ENCODE data around the gene FOXC1. TPM values are rescaled to one million over a fixed set of nuclear protein-coding genes. Genes with fewer than 3 reads are reported as not detected.
A peak's percentile ranks its signal among the peaks of the same experiment; 100 is the strongest.

FOXC1 gene
- total RNA-seq, 1 donor from 2014 or later: 5.8 TPM

DNA sequence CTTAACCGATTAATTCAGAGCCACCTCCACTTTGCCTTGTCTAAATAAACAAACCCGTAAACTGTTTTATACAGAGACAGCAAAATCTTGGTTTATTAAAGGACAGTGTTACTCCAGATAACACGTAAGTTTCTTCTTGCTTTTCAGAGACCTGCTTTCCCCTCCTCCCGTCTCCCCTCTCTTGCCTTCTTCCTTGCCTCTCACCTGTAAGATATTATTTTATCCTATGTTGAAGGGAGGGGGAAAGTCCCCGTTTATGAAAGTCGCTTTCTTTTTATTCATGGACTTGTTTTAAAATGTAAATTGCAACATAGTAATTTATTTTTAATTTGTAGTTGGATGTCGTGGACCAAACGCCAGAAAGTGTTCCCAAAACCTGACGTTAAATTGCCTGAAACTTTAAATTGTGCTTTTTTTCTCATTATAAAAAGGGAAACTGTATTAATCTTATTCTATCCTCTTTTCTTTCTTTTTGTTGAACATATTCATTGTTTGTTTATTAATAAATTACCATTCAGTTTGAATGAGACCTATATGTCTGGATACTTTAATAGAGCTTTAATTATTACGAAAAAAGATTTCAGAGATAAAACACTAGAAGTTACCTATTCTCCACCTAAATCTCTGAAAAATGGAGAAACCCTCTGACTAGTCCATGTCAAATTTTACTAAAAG, 2.7 kb downstream of the FOXC1 start:
- DNase-seq (ENCODE audit: low read depth in 2 of 2): no peak

- peak; percentile 66 to 72 for DNase-seq (ENCODE audit: low read depth in 2 of 2)
Observed at GRCh38 chr6:1612974-1613306, 3.2 kb downstream of the FOXC1 start.

DNA sequence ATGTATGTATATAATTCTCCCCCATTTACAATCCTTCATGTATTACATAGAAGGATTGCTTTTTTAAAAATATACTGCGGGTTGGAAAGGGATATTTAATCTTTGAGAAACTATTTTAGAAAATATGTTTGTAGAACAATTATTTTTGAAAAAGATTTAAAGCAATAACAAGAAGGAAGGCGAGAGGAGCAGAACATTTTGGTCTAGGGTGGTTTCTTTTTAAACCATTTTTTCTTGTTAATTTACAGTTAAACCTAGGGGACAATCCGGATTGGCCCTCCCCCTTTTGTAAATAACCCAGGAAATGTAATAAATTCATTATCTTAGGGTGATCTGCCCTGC, 3.6 kb downstream of the FOXC1 start:
- DNase-seq (ENCODE audit: low read depth in 2 of 2): no peak

DNA sequence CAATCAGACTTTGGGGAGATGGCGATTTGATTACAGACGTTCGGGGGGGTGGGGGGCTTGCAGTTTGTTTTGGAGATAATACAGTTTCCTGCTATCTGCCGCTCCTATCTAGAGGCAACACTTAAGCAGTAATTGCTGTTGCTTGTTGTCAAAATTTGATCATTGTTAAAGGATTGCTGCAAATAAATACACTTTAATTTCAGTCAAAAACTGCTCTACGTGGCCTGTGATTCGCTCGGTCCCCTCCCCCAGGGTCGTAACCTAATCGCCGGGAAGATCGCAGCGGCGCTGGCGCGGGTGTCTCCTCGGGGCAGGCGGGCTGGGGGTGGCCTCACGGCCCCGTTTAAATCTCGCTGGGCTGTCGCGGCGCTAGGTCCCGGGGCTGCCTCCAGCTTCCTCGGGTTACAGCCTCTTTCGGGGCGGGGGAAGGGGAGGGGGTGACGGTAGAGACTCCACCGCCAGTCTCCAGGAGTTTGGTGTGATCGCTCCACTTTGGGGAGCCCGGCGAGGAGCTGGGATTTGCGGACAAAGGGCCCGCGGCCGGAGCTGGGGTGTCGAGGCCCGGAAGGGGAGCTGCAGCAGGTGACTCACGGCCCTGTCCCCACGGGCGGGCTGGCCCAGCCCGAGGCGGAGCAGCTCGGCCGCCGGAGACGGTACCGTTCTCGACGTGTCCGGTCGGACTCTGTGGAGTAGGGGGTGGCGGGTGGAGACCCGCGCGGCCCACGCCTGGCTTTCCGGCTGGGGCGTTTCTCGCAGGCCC, 4.2 kb downstream of the FOXC1 start:
- DNase-seq (ENCODE audit: low read depth in 2 of 2): peak; percentile 61 to 67

- peak; percentile 58 to 67 for DNase-seq (ENCODE audit: low read depth in 2 of 2)
Observed at GRCh38 chr6:1614448-1615150, 4.9 kb downstream of the FOXC1 start.

DNA sequence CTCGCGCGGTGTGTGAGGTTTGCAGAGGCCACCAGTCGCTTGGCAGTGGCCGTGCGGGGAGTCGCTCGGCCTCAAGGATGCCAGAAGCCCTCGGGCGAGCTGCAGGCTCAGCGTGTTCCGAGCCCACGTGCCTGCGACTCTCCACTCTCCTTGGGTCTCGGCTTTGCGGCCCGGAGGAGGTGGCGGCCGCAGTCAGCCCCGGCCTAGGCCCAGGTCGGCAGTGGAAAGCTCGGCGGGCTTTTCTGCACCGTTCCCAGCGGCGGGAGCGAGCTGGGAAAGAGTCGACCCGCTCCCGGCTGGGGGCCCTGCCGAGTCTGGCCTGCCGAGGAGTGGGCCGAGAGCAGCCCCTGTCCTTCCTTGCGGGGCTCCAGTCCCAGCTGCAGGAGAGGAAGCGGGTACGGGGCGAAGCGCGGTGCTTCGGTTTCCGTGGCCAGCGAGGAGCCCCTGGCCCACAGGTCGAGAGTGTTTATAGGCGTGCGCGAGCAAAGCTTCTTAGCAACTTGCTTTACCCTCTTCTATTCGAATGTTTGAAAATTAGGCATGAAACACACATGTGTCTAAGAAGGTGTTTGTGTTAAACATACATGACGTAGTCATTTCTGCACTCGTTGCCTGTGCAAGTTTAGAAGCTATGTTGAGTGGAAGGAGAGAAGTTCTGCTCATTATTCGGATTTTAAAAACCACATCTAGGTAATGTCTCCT, 5.6 kb downstream of the FOXC1 start:
- DNase-seq (ENCODE audit: low read depth in 2 of 2): peak in 1 of 2 donors; percentile 46

GRCh38 chr6:1615853-1616420, 6.2 kb downstream of the FOXC1 start:
- no peak for DNase-seq (ENCODE audit: low read depth in 2 of 2)

- peak in 1 of 2 donors; percentile 53 for DNase-seq (ENCODE audit: low read depth in 2 of 2)
Observed at GRCh38 chr6:1616701-1617463, 7.2 kb downstream of the FOXC1 start.

DNA sequence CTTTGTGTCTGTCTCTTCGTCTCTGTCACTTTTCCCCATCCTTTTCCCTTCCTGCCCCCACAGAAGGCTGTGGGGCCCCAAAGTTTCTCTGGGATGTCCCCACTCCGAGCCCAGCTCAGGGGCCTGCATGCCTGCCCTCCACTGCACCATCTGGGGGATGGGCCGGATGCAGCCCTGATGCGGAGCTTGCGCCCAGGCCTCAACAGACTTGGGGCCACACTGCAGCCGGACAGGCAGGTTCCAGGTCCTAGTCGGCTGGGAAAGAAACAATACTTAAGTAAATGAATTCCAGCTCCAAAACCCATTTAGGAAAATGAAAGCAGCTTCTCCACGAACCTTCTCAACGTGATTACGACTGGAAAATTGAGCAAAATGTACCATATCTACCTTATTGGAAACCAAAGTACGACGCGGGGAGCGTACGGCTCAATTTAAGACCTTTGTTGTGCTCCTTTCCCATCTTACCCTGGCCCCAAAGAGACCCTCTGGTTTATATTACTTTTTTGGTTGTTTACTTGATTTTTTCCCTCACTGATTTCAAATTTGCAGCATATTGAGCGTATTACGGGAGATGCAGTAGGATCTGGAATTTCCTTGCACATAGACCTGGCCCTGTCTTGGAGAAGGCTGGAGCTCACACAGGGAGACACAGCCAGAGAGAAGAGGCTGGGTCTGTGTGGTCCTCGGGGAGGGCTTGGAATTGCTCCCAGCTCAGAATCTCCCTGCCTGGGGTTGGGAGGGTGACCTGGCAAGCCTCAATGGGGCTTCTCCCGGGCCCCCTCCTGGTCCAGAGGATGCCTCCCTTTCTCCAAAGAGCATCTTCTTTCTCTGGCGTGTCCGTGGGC, 8.0 kb downstream of the FOXC1 start:
- DNase-seq (ENCODE audit: low read depth in 2 of 2): no peak

- no peak for DNase-seq (ENCODE audit: low read depth in 2 of 2)
Observed at GRCh38 chr6:1618311-1619097, 8.8 kb downstream of the FOXC1 start.

DNA sequence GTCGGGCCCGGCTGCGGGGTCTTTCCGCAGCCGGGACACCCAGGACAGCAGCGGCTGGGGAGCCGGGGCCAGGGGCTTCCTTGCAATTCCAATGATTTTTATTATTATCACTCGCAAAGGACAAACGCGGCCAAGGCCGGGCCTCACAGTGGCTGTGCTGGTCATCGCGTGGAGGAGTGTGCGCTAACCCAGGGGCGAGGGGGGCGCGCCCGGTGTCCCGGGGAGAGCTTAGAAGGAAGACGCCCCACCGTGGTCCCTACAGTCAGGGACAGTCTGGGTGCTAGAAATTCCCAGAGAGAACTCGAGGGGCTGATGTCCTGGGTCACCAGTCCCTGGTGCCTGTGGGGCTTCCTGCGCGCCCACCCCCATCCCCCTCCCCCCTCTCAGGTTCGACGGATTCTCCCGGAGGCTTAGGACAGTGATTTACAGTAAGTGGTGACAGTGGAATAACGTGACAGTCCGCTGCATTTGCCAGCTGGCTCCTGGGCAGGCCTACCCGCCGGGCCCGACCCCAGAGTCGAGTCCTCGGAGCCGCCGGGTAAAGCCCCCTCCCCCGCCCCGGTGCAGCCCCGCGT, 9.5 kb downstream of the FOXC1 start:
- peak in 1 of 2 donors; percentile 43 for DNase-seq (ENCODE audit: low read depth in 2 of 2)

DNA sequence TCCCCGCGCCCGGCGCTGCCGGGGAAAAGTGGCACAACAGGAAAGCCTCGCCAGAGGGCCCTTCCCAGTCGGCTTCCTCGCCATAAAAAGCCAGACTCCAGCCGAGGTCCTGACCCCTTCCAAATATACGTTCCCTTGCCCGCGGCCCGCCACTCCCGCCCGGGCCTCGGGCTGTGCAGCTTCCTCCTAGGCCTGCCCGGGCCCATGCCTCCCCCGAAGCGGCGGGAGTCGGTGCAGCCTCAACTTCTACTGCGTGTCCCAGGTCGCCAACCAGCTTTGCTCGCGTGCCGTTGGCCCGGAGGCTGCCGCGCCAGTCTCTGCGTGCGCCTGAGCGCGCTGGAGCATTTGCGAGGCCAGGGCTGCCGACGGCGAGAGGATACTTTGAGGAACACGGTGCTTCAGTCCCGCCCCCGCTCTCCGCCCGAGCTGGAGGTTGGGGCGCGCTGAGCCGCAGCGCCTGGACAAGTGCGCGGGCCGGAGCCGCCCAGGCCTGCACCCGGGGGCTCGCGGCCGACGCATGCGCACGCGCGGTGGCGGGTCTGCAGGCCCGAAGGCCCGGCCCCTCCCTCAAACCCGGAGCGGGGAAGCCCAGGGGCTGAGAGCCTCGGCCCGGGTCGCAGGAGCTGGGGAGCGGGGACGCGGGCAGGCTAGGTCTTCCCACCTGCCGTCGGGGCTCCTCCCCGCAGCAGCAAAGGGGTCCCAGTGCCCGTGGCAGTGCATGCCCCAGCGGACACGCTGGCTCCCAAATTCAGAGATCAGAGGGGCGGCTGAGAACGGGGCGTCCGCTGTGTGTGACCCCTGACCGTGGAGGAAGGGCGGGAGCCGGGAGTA, 10.2 kb downstream of the FOXC1 start:
- peak; percentile 43 to 61 for DNase-seq (ENCODE audit: low read depth in 2 of 2)

DNA sequence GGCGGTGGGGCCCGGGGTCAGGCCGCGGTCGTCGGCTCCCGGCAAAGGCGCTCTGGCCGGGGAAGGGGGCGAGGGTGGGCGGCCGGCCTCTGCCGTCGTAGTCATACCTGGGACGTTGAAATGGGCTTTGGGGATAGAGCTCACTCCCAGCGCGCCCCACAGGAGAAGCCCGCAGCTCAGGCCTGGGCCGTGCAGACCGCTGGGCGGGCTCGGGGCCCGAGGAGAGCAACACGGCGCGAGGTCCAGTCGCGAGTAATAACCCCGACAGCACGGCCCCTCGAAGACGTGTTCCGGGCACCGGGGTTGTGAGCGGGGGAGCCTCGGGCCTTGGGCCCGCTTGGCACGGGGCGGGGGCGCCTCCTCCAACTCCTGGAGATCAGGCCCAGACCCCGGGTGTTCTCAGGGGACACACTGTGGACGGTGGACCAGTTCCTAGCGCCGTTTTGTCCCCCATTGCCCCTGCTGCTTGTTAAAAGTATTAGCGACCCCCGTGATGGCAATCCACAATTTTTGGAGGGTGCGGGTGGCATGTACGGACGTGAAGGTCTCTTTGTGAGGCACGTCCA, 10.9 kb downstream of the FOXC1 start:
- no peak for DNase-seq (ENCODE audit: low read depth in 2 of 2)

DNA sequence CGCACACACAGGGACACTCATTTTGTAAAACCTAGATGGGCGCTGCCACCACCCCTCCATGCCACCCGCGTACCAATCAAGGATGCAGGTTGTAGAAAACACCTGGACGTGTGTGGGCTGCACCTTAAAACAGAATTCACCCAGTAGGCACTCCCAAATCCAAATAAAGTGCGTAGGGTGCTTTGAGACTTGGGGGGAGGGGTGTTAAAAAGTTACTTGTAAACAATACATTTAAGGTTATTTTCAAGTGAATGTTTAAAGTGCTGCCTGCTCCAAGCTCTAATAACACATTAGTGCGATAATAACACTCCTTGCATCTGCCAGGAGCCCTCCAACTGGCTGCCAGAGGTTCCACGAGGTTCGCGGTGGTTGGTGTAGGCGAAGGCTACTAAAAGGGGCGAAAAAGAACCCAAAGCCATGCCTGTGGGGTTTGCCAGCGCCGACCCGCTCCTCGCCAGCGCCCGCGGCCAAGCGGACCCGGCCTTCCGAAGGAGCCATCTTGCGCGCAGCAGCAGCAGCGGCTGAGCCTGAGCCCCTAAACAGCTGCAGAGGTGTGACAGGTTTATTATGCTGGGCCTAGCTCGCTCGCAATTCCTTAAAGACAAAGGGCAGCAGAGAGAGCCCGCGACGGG, 11.5 kb downstream of the FOXC1 start:
- DNase-seq (ENCODE audit: low read depth in 2 of 2): no peak

GRCh38 chr6:1622220-1622850, 12.6 kb downstream of the FOXC1 start:
- no peak for DNase-seq (ENCODE audit: low read depth in 2 of 2)

DNA sequence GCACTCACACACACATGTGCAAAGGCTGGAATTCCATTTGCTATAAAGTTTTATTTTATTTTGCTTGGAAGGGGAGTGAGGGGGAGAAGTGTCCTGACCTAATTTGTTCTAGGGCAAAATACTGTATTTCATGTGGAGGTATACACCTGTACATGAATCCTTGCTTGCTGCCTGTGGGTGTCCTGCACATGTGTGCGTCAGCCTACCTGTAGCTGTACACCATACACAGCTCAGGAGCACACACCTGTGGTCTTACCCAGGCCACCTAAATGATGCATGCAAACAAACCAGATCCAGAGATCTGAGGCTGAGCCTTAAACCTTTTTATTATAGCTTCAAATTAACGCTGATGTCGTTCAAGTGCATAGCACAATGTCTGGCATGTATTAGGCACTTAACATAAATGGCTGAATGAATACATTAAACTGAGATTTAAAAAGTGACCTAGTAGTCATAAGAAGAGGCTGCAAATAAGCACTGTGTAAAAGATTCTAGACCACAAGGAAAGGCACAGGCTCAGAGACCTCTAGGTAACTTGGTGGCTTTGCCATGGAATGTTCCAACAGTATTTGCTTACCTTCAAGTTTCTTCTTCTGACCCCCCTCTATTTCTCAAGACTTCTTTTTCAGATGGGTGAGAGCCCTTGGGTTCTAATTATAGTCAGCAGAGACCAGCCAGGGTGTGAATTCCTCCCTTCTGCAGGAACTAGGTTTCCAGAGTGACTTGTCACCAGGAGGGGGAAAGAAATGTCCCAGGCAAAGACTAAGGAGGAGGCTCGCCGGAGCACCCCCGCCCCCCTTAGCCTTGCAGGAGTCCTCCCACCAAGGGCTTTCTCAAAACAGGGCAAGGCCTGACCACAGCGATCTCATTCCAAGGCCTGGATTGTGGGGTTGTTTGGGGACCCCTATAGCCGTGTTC, 13.4 kb downstream of the FOXC1 start:
- DNase-seq (ENCODE audit: low read depth in 2 of 2): no peak

Measured in lung microvascular endothelial cell (primary cell).